KMS-11 (cell line): Measurements from ENCODE around the gene PHC1.

Experiments
- H2AFZ ChIP-seq: fragments of 200-600 bp; sonication (generic); 2 replicates; pipeline ENCODE4 v1.6.1; 2016; ENCODE audit warnings: antibody characterized with exemption, mixed run types, low read depth
- H3K27ac ChIP-seq: fragments of 200-600 bp; sonication (generic); 2 replicates; pipeline ENCODE4 v1.6.1; 2016; ENCODE audit warnings: mild to moderate bottlenecking, mixed run types
- H3K27me3 ChIP-seq: fragments of 200-600 bp; sonication (generic); 2 replicates; pipeline ENCODE4 v1.6.1; 2017; ENCODE audit warnings: mild to moderate bottlenecking, low read depth, mixed run types, moderate library complexity; ENCODE audit not compliant: insufficient read depth
- H3K36me3 ChIP-seq: fragments of 200-600 bp; sonication (generic); 2 replicates; pipeline ENCODE4 v1.6.1; 2017; ENCODE audit warnings: mild to moderate bottlenecking, mixed run types; ENCODE audit not compliant: insufficient read depth
- H3K4me1 ChIP-seq: fragments of 200-600 bp; sonication (generic); 2 replicates; pipeline ENCODE4 v1.6.1; 2016; ENCODE audit warnings: mild to moderate bottlenecking, low read depth, mixed run types; ENCODE audit not compliant: poor library complexity, severe bottlenecking
- H3K4me2 ChIP-seq: fragments of 200-600 bp; sonication (generic); 2 replicates; pipeline ENCODE4 v1.7.0; 2016; ENCODE audit warnings: mild to moderate bottlenecking, mixed run types
- H3K4me3 ChIP-seq: fragments of 200-600 bp; sonication (generic); IDR thresholded peaks from 2 replicates; pipeline ENCODE4 v1.6.1; 2017; ENCODE audit warnings: low read depth, low read length, mixed read lengths; ENCODE audit not compliant: insufficient read depth
- H3K79me2 ChIP-seq: fragments of 200-600 bp; sonication (generic); 2 replicates; pipeline ENCODE4 v1.6.1; 2016; ENCODE audit warnings: low read depth, mixed run types; ENCODE audit not compliant: insufficient read depth
- H3K9ac ChIP-seq: fragments of 200-600 bp; sonication (generic); 2 replicates; pipeline ENCODE4 v1.6.1; 2016; ENCODE audit warnings: mild to moderate bottlenecking, mixed run types
- H4K20me1 ChIP-seq: fragments of 200-600 bp; sonication (generic); 2 replicates; pipeline ENCODE4 v1.6.1; 2016; ENCODE audit warnings: mild to moderate bottlenecking, mixed run types; ENCODE audit not compliant: insufficient read depth
- CTCF ChIP-seq: fragments of 200-600 bp; sonication (generic); conservative IDR thresholded peaks from 2 replicates; pipeline ENCODE4 v1.6.1; 2017; ENCODE audit warnings: low read depth, mild to moderate bottlenecking, antibody characterized with exemption, low read length, moderate library complexity, mixed read lengths

The PHC1 gene

GRCh38 chr12:8957561-8957960 is 43.3 kb downstream of the PHC1 start:
- Histone ChIP-seq H3K27ac (no peak overlapping the region), H3K27me3 (no peaks in the 10 kb centered on the region), H3K79me2 (no peaks in the 10 kb centered on the region), H3K4me1 (no peaks in the 10 kb centered on the region), H2AFZ (no peak overlapping the region), H3K36me3 (no peaks in the 10 kb centered on the region), H3K4me2 (no peak overlapping the region), H3K9ac (no peak overlapping the region), H3K4me3 (no peak overlapping the region), H4K20me1 (no peaks in the 10 kb centered on the region)
- no peak for TF ChIP-seq CTCF

GRCh38 chr12:8958066-8958465 is 43.8 kb downstream of the PHC1 start:
- H4K20me1 ChIP-seq: no peaks in the 10 kb centered on the region
- H3K4me3 ChIP-seq: no peak overlapping the region
- H3K27me3 ChIP-seq: no peaks in the 10 kb centered on the region
- no peaks in the 10 kb centered on the region for H3K4me1 ChIP-seq
- TF ChIP-seq CTCF: no peak
- H3K4me2 ChIP-seq: no peak overlapping the region
- H3K9ac ChIP-seq: no peak overlapping the region
- H3K36me3 ChIP-seq: no peaks in the 10 kb centered on the region
- no peaks in the 10 kb centered on the region for H3K79me2 ChIP-seq
- no peak overlapping the region for H3K27ac ChIP-seq
- H2AFZ ChIP-seq: no peak overlapping the region

- no peaks in the 10 kb centered on the region for H3K4me1 ChIP-seq
- H2AFZ ChIP-seq: no peak overlapping the region
- H3K4me3 ChIP-seq: no peak overlapping the region
- no peaks in the 10 kb centered on the region for H3K27me3 ChIP-seq
- no peak overlapping the region for H3K27ac ChIP-seq
- H3K79me2 ChIP-seq: no peaks in the 10 kb centered on the region
- no peaks in the 10 kb centered on the region for H4K20me1 ChIP-seq
- H3K9ac ChIP-seq: no peak overlapping the region
- no peak overlapping the region for H3K4me2 ChIP-seq
- no peak for TF ChIP-seq CTCF
- no peaks in the 10 kb centered on the region for H3K36me3 ChIP-seq
Measured at GRCh38 chr12:8960176-8960575, 45.9 kb downstream of the PHC1 start.

- no peak overlapping the region for H3K9ac ChIP-seq
- H2AFZ ChIP-seq: no peak overlapping the region
- no peaks in the 10 kb centered on the region for H3K27me3 ChIP-seq
- no peak overlapping the region for H3K4me3 ChIP-seq
- H3K4me2 ChIP-seq: no peak overlapping the region
- H3K4me1 ChIP-seq: no peaks in the 10 kb centered on the region
- H3K79me2 ChIP-seq: no peaks in the 10 kb centered on the region
- no peaks in the 10 kb centered on the region for H3K36me3 ChIP-seq
- no peaks in the 10 kb centered on the region for H4K20me1 ChIP-seq
- H3K27ac ChIP-seq: no peak overlapping the region
- no peak for TF ChIP-seq CTCF
Measured at GRCh38 chr12:8968761-8969160, 54.5 kb downstream of the PHC1 start.
